Glomerular endothelial cell (primary cell): ENCODE results near the gene MAPT. TPM values are rescaled to one million over a fixed set of nuclear protein-coding genes. Genes with fewer than 3 reads are reported as not detected.
"Not testable (repeated sequence)": the region's sequence is repeated elsewhere in the genome, so short reads cannot be mapped to it uniquely, and the experiment has no call there.

Source experiments
- DNase-seq: peaks from one replicate; pipeline ENCODE4 v3.0.0-alpha.2; 2011; ENCODE audit warnings: low read depth, low spot score; ENCODE audit errors: extremely low read depth
- total RNA-seq: library from RNA; depleted of rRNA; stranded (reverse); fragments of >200 nt; gene quantifications from 2 replicates; pipeline ENCODE4 v1.2.3, GENCODE V29; 2015

Gene MAPT
- total RNA-seq, 1 donor from 2014 or later = 0.12 TPM

GRCh38 chr17:45949755-45950320, 55.5 kb downstream of the MAPT start:
- DNase-seq = no peak

GRCh38 chr17:45950888-45951287, 56.5 kb downstream of the MAPT start:
- DNase-seq = no peak

- DNase-seq = no peak
These were observed 57.0 kb downstream of the MAPT start for GRCh38 chr17:45951403-45951802.

- DNase-seq = no peak
These were observed 57.6 kb downstream of the MAPT start for GRCh38 chr17:45951941-45952340.

- DNase-seq = no peak
These were observed 58.5 kb downstream of the MAPT start for GRCh38 chr17:45952814-45953320.

- DNase-seq = no peak
These were observed 59.2 kb downstream of the MAPT start for GRCh38 chr17:45953561-45953960.

GRCh38 chr17:45954914-45955313, 60.6 kb downstream of the MAPT start:
- no peak for DNase-seq

- DNase-seq = no peak
These were observed 61.0 kb downstream of the MAPT start for GRCh38 chr17:45955326-45955725.

GRCh38 chr17:45956090-45956489, 61.7 kb downstream of the MAPT start:
- DNase-seq = no peak

- DNase-seq = not testable (repeated sequence)
These were observed 62.4 kb downstream of the MAPT start for GRCh38 chr17:45956746-45957145.

GRCh38 chr17:45958307-45958706, 64.0 kb downstream of the MAPT start:
- DNase-seq = no peak

- no peak for DNase-seq
These were observed 64.8 kb downstream of the MAPT start for GRCh38 chr17:45958994-45959665.

- DNase-seq = no peak
These were observed 66.0 kb downstream of the MAPT start for GRCh38 chr17:45960311-45960710.

- no peak for DNase-seq
These were observed 66.9 kb downstream of the MAPT start for GRCh38 chr17:45961206-45961605.

GRCh38 chr17:45962221-45962972, 68.0 kb downstream of the MAPT start:
- DNase-seq = no peak

GRCh38 chr17:45963283-45963682, 68.9 kb downstream of the MAPT start:
- DNase-seq = no peak

- DNase-seq = no peak
These were observed 69.5 kb downstream of the MAPT start for GRCh38 chr17:45963889-45964288.

- no peak for DNase-seq
These were observed 70.3 kb downstream of the MAPT start for GRCh38 chr17:45964634-45965033.

- DNase-seq = no peak
These were observed 71.5 kb downstream of the MAPT start for GRCh38 chr17:45965812-45966211.

GRCh38 chr17:45966606-45967280, 72.4 kb downstream of the MAPT start:
- DNase-seq = no peak

GRCh38 chr17:45967378-45967777, 73.0 kb downstream of the MAPT start:
- no peak for DNase-seq
